Left kidney (tissue), 8 donors: ENCODE measurements around the gene ACTRT2. TPM values are rescaled to one million over a fixed set of nuclear protein-coding genes. Genes with fewer than 3 reads are reported as not detected.

Experiments used
- DNase-seq: peaks from one replicate; pipeline ENCODE4 v3.0.0-alpha.2; 2013
- long read RNA-seq, 8 donors: transcript quantifications; one replicate each; lab custom pipeline, GENCODE V29; 2026
- polyA plus RNA-seq: library from polyadenylated mRNA; unstranded; fragments of 120-200 nt; gene quantifications from one replicate; pipeline ENCODE4 v1.2.1, GENCODE V29; 2013; ENCODE audit not compliant: insufficient read length

The ACTRT2 gene
- not detected for polyA plus RNA-seq
- long read RNA-seq, donor 1 = 0 reads
- long read RNA-seq, donor 2 = 0 reads
- long read RNA-seq, donor 3 = 0 reads
- long read RNA-seq, donor 4 = 0 reads
- long read RNA-seq, donor 5 = 0 reads
- long read RNA-seq, donor 6 = 0 reads
- long read RNA-seq, donor 7 = 0 reads
- long read RNA-seq, donor 8 = 0 reads

DNA sequence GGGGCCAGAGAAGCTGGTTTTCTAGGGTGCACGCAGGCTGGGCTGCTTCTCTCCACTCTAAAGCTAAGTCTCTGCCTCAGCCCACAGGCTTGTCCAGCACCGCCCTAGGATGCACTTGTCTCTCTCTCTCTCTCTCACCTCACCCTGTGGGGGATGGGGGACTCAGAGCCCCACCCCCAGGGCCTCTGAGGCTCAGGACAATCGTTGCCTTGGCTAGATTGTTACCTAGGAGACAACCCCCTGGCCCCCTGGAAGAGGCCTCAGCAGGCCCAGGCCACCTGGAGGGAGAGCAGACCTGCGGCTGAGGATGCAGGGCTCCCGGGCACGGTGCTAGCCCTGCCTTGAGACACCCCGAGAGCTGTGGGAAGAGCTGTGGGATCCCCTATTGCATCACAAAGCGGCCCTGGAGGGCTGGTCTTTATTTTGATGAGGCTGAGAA is at the start of gene ACTRT2:
Gene ACTRT2 (plus strand): TSS at position 235 of the 439 bp plus-strand sequence. CDS start 220 bp downstream, outside the sequence.
- DNase-seq = no peak

DNA sequence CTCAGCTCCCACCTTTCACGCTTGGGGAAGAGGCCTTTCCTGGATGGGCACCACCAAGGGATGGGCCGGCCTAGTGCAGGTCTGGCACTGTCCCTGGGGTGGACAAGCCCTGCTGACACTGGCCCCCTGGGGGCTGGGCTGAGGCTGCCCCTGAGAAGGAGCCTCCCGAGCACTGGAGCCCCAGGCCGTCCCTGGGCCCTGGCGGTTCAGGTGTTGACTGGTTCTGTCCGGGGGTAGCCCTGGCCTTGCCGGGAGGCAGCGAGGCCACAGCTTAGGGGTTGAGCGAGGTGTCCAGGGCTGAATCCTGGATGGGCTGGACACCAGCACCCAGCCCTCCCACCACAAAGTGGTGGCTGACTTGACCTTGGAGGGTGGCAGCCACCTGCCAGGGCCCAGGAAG is 49.7 kb upstream of the ACTRT2 start:
- no peak for DNase-seq

GRCh38 chr1:2972011-2972878 is 49.0 kb upstream of the ACTRT2 start:
- DNase-seq = no peak

GRCh38 chr1:2972879-2973575 is 48.2 kb upstream of the ACTRT2 start:
- DNase-seq = no peak

DNA sequence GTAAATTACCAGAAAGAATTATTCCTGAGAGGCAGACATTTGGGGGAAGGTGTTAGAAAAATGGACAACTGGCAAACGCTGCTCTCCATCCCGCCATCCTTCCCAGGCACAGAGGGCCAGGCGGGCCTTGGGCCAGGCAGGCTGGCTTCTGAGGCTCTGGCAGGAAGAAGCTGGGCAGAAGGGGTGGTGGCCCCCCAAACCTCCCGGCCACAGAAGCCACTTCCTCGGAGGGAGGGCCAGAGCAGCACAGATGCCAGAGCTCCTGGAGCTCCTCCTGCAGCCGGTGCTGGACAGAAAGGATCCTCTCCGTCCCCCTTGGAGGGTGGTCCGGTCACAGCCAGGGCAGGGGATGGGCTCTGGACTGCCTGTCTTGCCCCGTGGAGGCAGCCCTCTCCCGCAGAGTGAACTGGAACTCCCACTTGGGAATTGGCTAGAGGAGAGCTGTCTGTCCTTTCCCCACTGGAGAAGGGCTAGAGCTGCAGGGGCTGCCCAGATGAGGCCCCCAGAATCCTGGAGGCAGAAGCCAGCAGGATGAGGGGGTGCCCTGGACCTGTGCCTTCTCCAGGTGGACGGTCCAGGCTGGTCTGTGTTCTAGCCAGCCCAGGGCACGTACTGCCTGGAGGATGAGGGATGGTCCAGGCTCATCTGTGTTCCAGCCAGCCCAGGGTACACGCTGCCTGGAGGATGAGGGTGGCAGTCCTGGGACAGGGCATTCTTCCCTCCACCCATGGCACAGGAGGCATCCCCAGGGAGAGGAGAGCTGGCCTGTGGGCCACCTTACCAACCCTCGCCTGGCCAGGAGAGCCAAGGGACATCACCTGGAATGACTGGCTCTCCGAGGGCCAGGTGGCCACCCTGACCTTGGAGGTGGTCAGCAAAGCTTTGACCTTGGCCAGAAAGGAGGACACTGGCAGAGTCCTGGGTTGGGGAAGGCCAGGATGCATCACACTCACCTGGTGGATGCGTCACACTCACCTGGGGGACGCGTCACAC is 47.4 kb upstream of the ACTRT2 start:
- DNase-seq = no peak

GRCh38 chr1:2974701-2975301 is 46.5 kb upstream of the ACTRT2 start:
- DNase-seq = no peak

GRCh38 chr1:2975466-2976179 is 45.6 kb upstream of the ACTRT2 start:
- DNase-seq = no peak

GRCh38 chr1:2976180-2976562 is 45.1 kb upstream of the ACTRT2 start:
- DNase-seq = no peak

- no peak for DNase-seq
These were observed 43.2 kb upstream of the ACTRT2 start for GRCh38 chr1:2977886-2978611.

GRCh38 chr1:2978691-2979190 is 42.5 kb upstream of the ACTRT2 start:
- DNase-seq = no peak

- no peak for DNase-seq
These were observed 41.8 kb upstream of the ACTRT2 start for GRCh38 chr1:2979191-2980072.

- DNase-seq = no peak
These were observed 41.0 kb upstream of the ACTRT2 start for GRCh38 chr1:2980073-2980791.

GRCh38 chr1:2980849-2981248 is 40.4 kb upstream of the ACTRT2 start:
- DNase-seq = no peak

DNA sequence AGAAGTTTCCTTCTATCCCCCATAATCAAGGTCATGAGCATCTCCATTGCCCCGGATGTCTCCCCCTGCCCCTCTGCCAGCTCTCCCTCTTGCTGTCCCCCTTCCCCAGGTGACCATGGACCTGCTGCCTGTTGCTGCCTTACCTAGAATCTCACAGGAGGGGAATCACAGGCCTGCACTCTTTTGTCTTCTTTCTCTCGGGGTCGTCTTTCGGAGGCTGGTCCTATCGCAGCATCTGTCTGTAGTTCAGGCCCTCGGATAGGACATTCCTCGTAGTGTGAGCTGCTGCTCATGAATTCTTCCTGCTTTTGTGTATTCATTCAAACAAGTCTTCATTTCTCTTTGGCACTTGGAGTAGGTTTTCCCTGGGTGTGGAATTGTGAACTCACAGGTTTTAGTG is 39.9 kb upstream of the ACTRT2 start:
- no peak for DNase-seq

DNA sequence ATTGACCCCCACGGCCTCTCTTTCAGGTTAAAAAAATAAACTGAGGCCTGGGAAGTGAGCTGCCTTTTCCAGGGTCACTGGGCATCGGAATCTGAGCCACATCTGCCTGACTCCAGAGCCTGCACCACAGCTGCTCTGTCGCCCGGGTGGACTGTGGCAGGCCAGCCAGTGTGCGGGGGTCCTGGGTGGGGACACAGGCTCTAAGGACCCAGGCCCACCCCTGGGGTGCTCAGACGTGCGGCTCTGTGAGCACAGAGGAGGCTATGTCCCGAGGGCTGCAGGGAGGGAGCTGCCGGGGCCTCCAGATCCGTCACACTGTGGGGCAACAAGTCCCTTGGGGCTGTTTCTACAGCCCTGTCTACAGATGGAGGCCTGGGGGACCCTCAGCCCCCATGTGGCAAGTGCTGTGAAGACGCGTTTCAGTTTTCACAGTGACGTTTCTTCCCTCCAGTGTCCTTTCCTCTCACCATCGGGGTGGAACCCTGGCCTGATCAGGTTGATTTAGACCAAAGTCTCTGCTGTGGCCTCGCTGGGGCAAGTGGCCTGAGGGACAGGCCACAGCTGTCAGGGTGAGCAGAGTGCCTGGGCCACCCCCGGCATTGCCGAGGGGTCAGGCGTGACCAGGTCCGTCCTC is 39.2 kb upstream of the ACTRT2 start:
- no peak for DNase-seq

DNA sequence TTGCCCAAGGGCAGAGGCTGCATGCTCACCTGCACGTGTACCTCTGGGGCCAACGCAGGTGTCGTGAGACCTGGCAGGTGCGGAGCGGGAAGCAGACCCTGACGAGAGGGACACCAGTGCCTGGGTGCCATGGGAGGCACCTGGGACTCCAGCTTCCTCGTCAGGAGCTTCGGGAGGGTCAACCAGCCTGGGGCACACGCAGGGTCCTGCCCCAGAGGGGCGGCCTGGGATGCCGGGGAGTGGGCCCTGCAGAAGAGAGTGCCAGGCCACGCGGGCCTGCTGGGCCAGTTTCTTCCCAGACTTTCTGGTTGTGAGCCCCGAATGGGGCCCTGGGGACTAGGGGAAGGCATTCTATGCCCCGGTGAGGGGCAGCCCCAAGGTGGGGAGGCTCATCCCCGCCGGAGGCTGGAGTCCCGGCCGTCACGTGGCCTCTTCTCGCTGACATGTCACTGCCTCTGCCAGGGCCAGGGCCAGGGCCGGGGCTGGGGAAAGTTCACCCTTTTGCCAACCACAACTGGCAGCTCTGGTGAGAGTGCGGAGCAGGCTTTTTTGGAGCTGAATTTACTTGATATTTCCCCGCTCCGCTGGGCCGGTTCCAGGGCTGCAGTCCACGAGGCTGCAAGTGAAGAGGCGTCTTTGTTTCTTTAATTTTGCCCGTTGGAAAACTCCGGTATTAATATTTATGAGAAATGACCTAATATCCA is 38.5 kb upstream of the ACTRT2 start:
- no peak for DNase-seq

DNA sequence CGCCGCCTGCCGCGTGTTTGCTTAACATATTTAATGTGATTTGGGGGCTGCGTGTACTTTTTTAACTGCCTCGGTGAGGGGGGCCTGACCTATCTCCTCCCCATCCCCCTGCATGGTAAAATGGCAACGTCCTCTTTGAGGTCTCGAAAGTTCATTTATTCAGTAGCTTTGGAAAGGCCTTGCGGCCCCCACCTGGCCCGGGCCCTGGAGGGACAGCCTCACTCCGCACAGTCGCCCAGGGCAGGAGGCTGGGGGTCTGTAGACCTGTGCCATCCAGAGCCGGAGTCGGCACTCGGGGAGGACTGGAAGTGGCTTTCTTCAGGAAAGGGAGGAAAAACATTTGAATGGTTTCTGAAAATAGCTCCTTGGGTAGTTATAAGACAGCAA is 38.0 kb upstream of the ACTRT2 start:
- no peak for DNase-seq
